Measurements from ENCODE around the gene RAB17. TPM values are rescaled to one million over a fixed set of nuclear protein-coding genes. Genes with fewer than 3 reads are reported as not detected.

RAB17 gene
- total and polyA plus RNA-seq, 2 of the 8 experiments (the other 6 are each of a cell fraction or from before 2014, with no cell fraction given), result 42.6 to 83.4 TPM

DNA sequence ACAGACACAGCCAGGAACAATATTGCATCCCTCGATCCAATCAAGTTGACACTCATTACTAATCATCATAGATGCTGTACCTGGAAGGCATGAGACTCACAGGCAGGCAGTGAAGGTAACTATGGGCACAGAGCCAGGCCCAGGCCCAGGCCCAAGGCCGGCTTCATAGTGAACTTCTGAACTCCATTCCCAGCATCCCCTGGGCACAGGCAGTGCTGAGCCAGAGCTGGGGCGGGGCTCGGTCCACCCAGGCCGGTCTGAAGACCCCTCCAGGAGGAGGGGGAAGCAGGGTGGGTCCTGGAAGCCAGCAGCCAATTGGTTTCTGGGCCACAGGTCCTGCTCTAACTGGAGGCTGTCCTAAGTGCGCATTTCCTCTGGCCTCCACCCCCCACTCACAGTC lies 65.9 kb downstream of the RAB17 start:
- WGBS, 2 experiments (ENCODE audit: extremely low coverage in 1 of 2, insufficient coverage in 1 of 2, insufficient read length in 1 of 2, insufficient replicate concordance in 2 of 2, low coverage in 1 of 2, low lambda C conversion rate in 2 of 2, missing lambda C conversion rate in 1 of 2), result 89% methylated on average over 6 of the region's 6 CpGs; no CpG with 5 or more reads in 1 of the 2 experiments
- Histone ChIP-seq H2BK12ac (ENCODE audit: low read depth, low read length) (no peak overlapping the region), H3K27ac (ENCODE audit: low read depth, low read length) (no peak overlapping the region), H3K79me1 (ENCODE audit: low read depth, low read length) (no peaks in the 10 kb centered on the region), H3K4me2 (ENCODE audit: insufficient read depth in 1 of 2, low read depth in 2 of 2, low read length in 2 of 2) (no peak overlapping the region), H4K20me1 (replicated peaks in 1 of 2; ENCODE audit: control insufficient read depth in 1 of 2, insufficient read depth in 2 of 2, low read length in 2 of 2) (no peaks in the 10 kb centered on the region), H3K79me2 (ENCODE audit: control insufficient read depth in 1 of 2, insufficient read depth in 2 of 2, low read length in 2 of 2) (no peaks in the 10 kb centered on the region), H2BK5ac (ENCODE audit: low read depth, low read length) (no peak overlapping the region), H3K4ac (replicated peaks; ENCODE audit: insufficient read length, low read depth, low read length) (no peak overlapping the region), H3K56ac (replicated peaks; ENCODE audit: insufficient read length, low read depth, low read length) (no peak overlapping the region), H3K18ac (ENCODE audit: extremely low read depth, low read length) (no peak overlapping the region), H2AK5ac (ENCODE audit: low read depth, low read length) (no peak overlapping the region), H3K23ac (ENCODE audit: insufficient read length) (no peak overlapping the region), H3K4me1 (replicated peaks in 1 of 4; ENCODE audit: control insufficient read depth in 3 of 4, insufficient read depth in 4 of 4, low read length in 3 of 4) (no peaks in the 10 kb centered on the region), H2AFZ (ENCODE audit: low read length) (no peak overlapping the region), H2BK20ac (ENCODE audit: low read length) (no peak overlapping the region), H3K9ac (replicated peaks in 1 of 4; ENCODE audit: extremely low read depth in 1 of 4, low read depth in 3 of 4, low read length in 3 of 4) (no peak overlapping the region), H3K4me3 (ENCODE audit: extremely low read depth in 1 of 4, insufficient read depth in 2 of 4, low read depth in 3 of 4, low read length in 4 of 4) (no peak overlapping the region), H2BK120ac (replicated peaks; ENCODE audit: low read depth, low read length) (no peak overlapping the region), H4K91ac (replicated peaks; ENCODE audit: insufficient read length, low read length) (no peak overlapping the region), H3K27me3 (replicated peaks in 1 of 4; ENCODE audit: control insufficient read depth in 3 of 4, extremely low read depth in 1 of 4, insufficient read depth in 3 of 4, low read length in 3 of 4) (no peaks in the 10 kb centered on the region), H3K9me3 (ENCODE audit: insufficient read depth in 2 of 2, low read depth in 1 of 2, low read length in 1 of 2) (no peaks in the 10 kb centered on the region), H2BK15ac (ENCODE audit: low read length) (no peak overlapping the region), H3K23me2 (ENCODE audit: low read depth, low read length) (no peaks in the 10 kb centered on the region), H3K36me3 (ENCODE audit: control insufficient read depth in 2 of 4, insufficient read depth in 4 of 4, low read length in 3 of 4) (peaks cover 0 to 10% (median 0%) of the 10 kb centered on the region in 4 experiments; a peak in 3 of 8 replicates), H4K8ac (ENCODE audit: extremely low read depth, insufficient read depth, low read length) (no peak overlapping the region), H4K5ac (ENCODE audit: insufficient read length, low read depth, low read length) (no peak overlapping the region), H3K14ac (ENCODE audit: insufficient read length) (no peak overlapping the region)
- CTCF ChIA-PET (ENCODE audit: partially characterized antibody), result interaction anchor here (0.6 to 3.9 kb wide), 6 partner anchors 12 to 482 kb away, joined by 3 to 15 read pairs (median 4); no protein-coding TSS in a partner anchor
- POLR2A ChIA-PET (ENCODE audit: partially characterized antibody), result interaction anchor here (1.0 kb wide), 1 partner anchor 9 kb away, joined by 3 read pairs; no protein-coding TSS in a partner anchor
- DNase-seq (ENCODE audit: low read depth in 1 of 2, low spot score in 2 of 2) (no peak), FAIRE-seq (no peak)
- no peak for TF ChIP-seq EZH2 (IDR thresholded peaks at IDR 0.05; ENCODE audit: low read depth, low read length, severe bottlenecking)

Data from H1 (cell line).